A549 (cell line): ENCODE data around the gene KSR1.

ENCODE experiments used
- BHLHE40 ChIP-seq: IDR thresholded peaks from 2 replicates; pipeline ENCODE4 v1.6.1; 2012; ENCODE audit warnings: low read depth, low read length, inconsistent platforms
- CHD2 ChIP-seq: fragments of 150-350 bp; IDR thresholded peaks from 2 replicates; pipeline ENCODE4 v1.6.1; 2014; ENCODE audit warnings: low read length; ENCODE audit not compliant: partially characterized antibody
- JUN ChIP-seq, 2 experiments: fragments of >200 bp; sonication (Bioruptor Twin); formaldehyde crosslinking; IDR thresholded peaks; 2 replicates in 1 of 2; 3 replicates in 1 of 2; pipeline ENCODE4 v1.6.1; 2016 to 2017
- MAZ ChIP-seq: fragments of 150-350 bp; IDR thresholded peaks from 2 replicates; pipeline ENCODE4 v1.6.1; 2014; ENCODE audit warnings: antibody characterized with exemption, low read depth, low read length, borderline replicate concordance
- POLR2A ChIP-seq: IDR thresholded peaks from 2 replicates; pipeline ENCODE4 v1.6.1; 2012; ENCODE audit warnings: mild to moderate bottlenecking, low read length
- RAD21 ChIP-seq, 2 experiments: fragments of >200 bp in 1 of 2; sonication (Bioruptor Twin) in 1 of 2; formaldehyde crosslinking in 1 of 2; IDR thresholded peaks in 1 of 2; conservative IDR thresholded peaks in 1 of 2; 2 replicates in 1 of 2; 3 replicates in 1 of 2; pipeline ENCODE4 v1.6.1; 2012 to 2018; ENCODE audit warnings: inconsistent platforms in 1 of 2
- SMC3 ChIP-seq: fragments of >200 bp; sonication (Bioruptor Twin); formaldehyde crosslinking; IDR thresholded peaks from 3 replicates; pipeline ENCODE4 v1.6.1; 2018; ENCODE audit warnings: inconsistent platforms
- TF ChIP-seq, protein P1 (sequence below): fragments of >200 bp; sonication (Bioruptor Twin); formaldehyde crosslinking; IDR thresholded peaks from 3 replicates; pipeline ENCODE4 v1.5.1; 2016
- TF ChIP-seq, protein P2 (sequence below): IDR thresholded peaks from 2 replicates; pipeline ENCODE4 v1.6.1; 2012; ENCODE audit warnings: low read depth, borderline replicate concordance
- TF ChIP-seq, protein P3 (sequence below): IDR thresholded peaks from 2 replicates; pipeline ENCODE4 v1.6.1; 2012
- TF ChIP-seq, protein P4 (sequence below): fragments of 450-650 bp; IDR thresholded peaks from 2 replicates; pipeline ENCODE4 v1.6.1; 2014; ENCODE audit warnings: antibody characterized with exemption

DNA sequence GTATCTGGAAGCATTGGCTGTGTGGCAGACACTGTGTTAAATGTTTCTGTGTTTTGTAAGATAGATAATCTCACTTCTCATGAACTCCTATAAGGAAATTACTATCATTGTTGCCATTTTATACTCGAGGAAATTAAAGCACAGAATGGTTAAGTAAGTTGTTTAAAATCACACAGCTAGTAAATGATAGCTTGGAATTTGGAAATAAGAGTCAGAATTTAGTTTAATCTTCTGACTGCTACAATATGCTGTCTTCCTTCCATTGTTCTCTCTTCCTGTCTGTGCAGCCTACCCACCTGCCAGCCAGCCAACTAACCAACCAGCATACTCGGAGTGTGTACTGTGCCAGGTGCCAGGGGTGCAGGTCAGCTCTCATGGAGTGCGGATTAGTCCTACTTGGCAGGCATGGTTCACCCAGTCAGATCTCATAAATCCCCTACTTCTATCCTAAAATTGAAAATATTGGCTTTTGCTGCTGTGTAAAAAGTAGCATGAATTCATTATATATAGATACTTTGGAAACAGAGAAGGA lies 94.8 kb downstream of the KSR1 start:
- TF ChIP-seq POLR2A = no peak
- TF ChIP-seq BHLHE40 = no peak
- TF ChIP-seq, protein P1, sequence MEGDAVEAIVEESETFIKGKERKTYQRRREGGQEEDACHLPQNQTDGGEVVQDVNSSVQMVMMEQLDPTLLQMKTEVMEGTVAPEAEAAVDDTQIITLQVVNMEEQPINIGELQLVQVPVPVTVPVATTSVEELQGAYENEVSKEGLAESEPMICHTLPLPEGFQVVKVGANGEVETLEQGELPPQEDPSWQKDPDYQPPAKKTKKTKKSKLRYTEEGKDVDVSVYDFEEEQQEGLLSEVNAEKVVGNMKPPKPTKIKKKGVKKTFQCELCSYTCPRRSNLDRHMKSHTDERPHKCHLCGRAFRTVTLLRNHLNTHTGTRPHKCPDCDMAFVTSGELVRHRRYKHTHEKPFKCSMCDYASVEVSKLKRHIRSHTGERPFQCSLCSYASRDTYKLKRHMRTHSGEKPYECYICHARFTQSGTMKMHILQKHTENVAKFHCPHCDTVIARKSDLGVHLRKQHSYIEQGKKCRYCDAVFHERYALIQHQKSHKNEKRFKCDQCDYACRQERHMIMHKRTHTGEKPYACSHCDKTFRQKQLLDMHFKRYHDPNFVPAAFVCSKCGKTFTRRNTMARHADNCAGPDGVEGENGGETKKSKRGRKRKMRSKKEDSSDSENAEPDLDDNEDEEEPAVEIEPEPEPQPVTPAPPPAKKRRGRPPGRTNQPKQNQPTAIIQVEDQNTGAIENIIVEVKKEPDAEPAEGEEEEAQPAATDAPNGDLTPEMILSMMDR = no peak
- TF ChIP-seq, protein P2, sequence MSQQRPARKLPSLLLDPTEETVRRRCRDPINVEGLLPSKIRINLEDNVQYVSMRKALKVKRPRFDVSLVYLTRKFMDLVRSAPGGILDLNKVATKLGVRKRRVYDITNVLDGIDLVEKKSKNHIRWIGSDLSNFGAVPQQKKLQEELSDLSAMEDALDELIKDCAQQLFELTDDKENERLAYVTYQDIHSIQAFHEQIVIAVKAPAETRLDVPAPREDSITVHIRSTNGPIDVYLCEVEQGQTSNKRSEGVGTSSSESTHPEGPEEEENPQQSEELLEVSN = no peak
- no peak for TF ChIP-seq SMC3
- TF ChIP-seq MAZ = no peak
- TF ChIP-seq CHD2 = no peak
- TF ChIP-seq, protein P3, sequence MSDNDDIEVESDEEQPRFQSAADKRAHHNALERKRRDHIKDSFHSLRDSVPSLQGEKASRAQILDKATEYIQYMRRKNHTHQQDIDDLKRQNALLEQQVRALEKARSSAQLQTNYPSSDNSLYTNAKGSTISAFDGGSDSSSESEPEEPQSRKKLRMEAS = no peak
- no peak for TF ChIP-seq JUN (IDR thresholded peaks at IDR 0.05)
- TF ChIP-seq, protein P4, sequence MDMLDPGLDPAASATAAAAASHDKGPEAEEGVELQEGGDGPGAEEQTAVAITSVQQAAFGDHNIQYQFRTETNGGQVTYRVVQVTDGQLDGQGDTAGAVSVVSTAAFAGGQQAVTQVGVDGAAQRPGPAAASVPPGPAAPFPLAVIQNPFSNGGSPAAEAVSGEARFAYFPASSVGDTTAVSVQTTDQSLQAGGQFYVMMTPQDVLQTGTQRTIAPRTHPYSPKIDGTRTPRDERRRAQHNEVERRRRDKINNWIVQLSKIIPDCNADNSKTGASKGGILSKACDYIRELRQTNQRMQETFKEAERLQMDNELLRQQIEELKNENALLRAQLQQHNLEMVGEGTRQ = no peak
- TF ChIP-seq RAD21 (conservative IDR thresholded peaks at IDR 0.05 in 1 of 2, IDR thresholded peaks at IDR 0.05 in 1 of 2) = no peak
